HG03045 (cell line): ENCODE results near the gene ITFG2.
A peak's percentile ranks its signal among the peaks of the same experiment; 100 is the strongest.

Experiments used
- ATAC-seq: cut with Tn5 transposase; IDR thresholded peaks from one replicate; pipeline ENCODE4 v1.9.1; 2021; ENCODE audit warnings: mild to moderate bottlenecking, moderate library complexity; ENCODE audit not compliant: unreplicated experiment

The ITFG2 gene

DNA sequence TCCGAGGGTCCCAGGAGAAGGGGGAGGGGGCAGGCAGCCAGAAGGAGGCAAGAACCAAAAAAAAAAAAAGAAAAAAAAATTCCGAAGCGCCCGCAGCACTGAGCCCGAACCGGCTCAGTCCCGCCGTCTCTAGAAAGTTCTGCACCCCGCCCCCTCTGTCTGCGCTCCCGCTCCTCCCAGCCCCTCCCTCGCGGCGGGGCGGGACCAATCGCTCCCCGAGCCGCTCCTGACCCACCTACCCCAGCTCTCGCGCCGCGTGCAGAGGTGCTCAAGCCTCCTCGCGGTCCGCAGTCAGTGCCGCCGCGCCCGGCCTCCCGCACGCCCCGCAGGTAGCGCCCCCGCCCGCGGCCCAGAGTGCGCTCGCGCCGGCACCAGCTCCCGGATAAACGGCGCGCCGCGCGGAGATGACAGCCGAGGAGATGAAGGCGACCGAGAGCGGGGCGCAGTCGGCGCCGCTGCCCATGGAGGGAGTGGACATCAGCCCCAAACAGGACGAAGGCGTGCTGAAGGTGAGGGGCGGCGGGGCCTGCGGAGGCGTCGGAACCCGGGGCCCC, 17.7 kb upstream of the ITFG2 start, which contains the start of gene FKBP4:
Gene FKBP4 (plus strand): TSS at position 235 of the 554 bp plus-strand sequence. CDS start 170 bp downstream, at position 405.
- peak; percentile 83 for ATAC-seq

DNA sequence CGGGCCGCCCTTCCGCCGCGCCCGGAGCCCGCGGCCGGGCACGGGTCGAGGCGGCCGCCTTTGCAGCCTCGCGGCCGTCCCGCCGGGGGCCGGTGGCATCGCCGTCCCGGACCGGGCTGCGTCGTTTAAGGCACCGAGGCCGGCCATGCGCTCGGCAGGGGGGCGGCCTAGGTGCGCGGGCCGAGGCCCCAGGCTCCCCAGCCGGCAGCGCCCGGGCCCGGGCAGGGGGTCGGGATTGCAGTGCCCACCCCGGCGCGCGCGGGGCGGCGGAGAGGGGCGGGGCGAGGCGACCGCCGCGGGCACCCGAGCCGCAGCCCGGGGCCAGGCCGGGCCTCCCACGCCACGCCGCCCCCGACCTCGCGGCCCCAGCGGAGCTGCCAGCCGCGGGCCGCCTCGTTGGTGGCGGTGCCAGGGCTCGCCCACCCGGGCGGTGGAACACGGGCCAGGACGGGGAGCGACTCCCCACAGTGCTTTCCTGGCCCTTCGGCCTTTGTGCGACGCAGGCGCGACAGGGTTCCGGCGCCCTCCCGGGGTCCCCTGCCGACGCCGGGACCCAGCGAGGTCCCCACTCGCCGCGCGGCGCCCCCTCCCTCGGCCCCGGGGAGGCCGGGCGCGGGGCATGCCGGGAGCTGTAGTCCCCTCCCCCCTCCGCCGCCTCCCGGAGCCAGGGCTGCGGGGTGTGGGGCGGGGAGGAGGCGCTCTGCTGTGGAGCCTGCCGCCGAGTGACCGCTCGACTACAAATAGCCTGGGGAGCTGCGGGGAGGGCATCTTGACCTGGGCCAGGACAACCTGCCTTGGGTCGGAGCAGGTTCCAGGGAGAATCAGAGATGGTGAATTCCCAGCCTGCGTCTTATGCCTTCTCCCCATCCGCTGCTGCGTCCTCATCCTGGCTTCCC, 16.9 kb upstream of the ITFG2 start:
- ATAC-seq = peak; percentile 74

GRCh38 chr12:2796187-2796666, 16.2 kb upstream of the ITFG2 start:
- ATAC-seq = no peak

DNA sequence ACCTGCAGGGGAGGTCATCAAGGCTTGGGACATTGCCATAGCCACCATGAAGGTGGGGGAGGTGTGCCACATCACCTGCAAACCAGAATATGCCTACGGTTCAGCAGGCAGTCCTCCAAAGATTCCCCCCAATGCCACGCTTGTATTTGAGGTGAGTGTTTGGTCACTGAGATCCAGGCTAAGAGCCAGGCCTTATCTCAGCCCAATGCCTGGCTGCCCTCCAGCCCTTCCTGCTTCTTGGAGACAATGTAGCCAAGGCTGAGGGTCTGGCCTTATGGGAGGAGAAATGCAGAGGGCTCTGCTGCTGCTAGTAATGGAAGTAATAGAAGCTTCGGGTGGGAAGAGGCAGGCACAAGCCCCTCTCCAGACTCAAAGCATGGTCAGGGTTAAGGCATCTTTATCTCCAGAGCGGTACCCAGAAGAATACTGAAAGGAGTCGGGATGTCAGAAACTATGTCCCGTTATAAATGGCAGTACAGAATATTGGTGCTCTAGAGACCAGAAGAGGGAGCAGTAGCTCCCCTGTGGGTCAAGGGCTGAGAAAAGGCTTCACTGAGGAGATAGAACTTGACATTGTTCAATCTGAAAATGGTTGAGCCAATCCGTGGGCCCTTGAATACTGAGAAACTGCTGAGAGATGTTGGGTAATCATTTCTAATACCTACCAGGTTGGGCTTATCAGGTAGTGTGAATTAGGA, 14.6 kb upstream of the ITFG2 start:
- ATAC-seq = no peak

- no peak for ATAC-seq
Measured at GRCh38 chr12:2800046-2800570, 12.4 kb upstream of the ITFG2 start.

DNA sequence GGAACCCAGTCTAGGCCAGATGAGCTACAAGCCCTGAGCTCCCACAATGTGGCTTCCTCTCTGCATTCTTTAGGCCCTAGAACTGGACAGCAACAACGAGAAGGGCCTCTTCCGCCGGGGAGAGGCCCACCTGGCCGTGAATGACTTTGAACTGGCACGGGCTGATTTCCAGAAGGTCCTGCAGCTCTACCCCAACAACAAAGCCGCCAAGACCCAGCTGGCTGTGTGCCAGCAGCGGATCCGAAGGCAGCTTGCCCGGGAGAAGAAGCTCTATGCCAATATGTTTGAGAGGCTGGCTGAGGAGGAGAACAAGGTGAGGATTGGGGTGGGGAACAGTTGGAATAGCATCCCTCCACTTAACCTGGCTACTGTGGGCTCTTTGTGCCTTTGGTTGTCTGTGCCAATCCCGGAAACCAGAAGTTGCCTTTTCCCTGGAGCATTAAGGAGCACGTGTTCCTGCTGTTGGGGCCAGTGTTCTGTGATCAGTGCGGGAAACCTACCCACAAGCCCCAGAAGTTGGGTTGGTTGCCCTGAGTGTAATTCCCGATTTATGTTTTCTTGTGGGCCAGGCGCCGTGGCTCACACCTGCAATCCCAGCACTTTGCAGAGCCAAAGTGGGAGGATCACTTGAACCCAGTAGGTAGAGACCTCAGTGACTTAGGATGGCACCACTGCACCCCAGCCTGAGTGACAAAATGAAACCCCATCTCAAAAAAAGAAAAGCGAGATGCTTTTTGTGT, 11.3 kb upstream of the ITFG2 start:
- no peak for ATAC-seq

- ATAC-seq = no peak
Measured at GRCh38 chr12:2803635-2804392, 8.7 kb upstream of the ITFG2 start.

GRCh38 chr12:2804393-2805142, 7.9 kb upstream of the ITFG2 start:
- no peak for ATAC-seq

- ATAC-seq = no peak
Measured at GRCh38 chr12:2805143-2805520, 7.3 kb upstream of the ITFG2 start.

- ATAC-seq = no peak
Measured at GRCh38 chr12:2806700-2807099, 5.8 kb upstream of the ITFG2 start.

DNA sequence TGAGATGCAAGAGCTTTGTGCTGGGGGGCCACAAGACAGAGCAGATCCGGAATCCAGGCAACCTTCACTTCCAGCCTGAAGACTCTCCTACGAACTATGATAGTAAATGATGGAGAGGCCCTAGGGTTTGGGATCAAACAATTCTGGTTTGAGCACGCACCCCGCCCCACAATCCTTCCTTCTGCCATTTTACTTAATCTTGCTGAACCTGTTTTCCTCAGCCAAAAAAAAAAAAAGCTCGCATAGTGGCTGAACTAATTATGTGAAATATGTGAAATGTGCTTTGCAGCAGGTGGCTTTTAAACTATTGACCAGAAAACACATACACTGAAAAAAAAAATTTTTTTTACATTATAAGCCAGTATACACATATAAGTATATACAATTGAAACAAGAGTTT, 667 bp upstream of the ITFG2 start:
- ATAC-seq = no peak

- ATAC-seq = peak; percentile 30
Measured at GRCh38 chr12:2813214-2814185, 1.0 kb downstream of the ITFG2 start.

DNA sequence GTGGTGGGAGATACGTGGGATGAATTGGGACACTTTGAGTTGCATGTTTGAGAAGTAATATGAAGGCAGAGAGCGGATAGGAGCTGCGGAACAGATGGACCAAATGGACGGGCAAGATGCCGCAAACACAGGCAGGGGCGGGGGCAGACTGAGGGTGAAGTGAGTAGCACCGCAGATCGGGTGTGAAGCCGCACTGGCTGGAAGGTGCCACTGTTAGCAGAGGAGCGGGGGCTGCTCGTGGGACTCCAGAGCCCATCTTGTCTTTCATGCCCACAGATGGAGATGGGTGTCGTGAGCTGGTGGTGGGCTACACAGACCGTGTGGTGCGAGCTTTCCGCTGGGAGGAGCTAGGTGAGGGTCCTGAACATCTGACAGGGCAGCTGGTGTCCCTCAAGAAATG, 7.3 kb downstream of the ITFG2 start:
- ATAC-seq = no peak

GRCh38 chr12:2820432-2820831, 8.0 kb downstream of the ITFG2 start:
- ATAC-seq = no peak

- no peak for ATAC-seq
Measured at GRCh38 chr12:2823483-2823882, 11.0 kb downstream of the ITFG2 start.

DNA sequence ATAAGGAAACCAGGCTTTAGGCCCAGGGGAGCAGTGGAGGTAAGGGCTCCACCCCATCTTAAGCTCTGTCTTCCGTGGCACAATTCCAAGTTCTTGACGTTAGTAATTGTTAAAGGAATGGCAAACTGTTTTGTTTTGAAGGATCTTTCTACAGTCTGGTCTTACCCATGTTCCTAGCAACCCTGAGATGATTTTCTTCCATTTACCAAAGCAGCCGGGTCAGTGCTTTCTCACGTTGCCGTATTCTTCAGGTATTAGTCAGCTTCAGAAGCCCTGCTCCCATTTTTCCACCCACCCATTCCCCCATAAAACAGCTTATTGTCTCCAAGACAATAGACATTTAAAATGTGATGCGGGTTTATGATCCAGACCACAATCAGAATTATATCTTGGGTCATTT, 12.1 kb downstream of the ITFG2 start:
- no peak for ATAC-seq

- no peak for ATAC-seq
Measured at GRCh38 chr12:2825132-2825531, 12.7 kb downstream of the ITFG2 start.

- no peak for ATAC-seq
Measured at GRCh38 chr12:2826036-2826435, 13.6 kb downstream of the ITFG2 start.
